Activated T-cell treated with anti-CD3 and anti-CD28 coated beads, Interleukin-2, amount 50 U/mL, for 72 hours (primary cell): ENCODE data around the gene ATAD5. TPM values are rescaled to one million over a fixed set of nuclear protein-coding genes. Genes with fewer than 3 reads are reported as not detected.

Experiments used
- ATAC-seq, 2 donors: fragments of 150-1000 bp; cut with Tn5 transposase; replicated peaks in 1 of 2; 2 replicates each; pipeline ENCODE4 v1.10.0; 2021; ENCODE audit warnings: moderate library complexity in 2 of 2, mild to moderate bottlenecking in 1 of 2
- DNase-seq, 2 donors: peaks; one replicate each; pipeline ENCODE4 v3.0.0; 2021 to 2022; ENCODE audit warnings: mixed read lengths in 1 of 2
- H3K27ac Mint-ChIP-seq: one replicate; pipeline ENCODE4 v1.8.0; 2022; ENCODE audit warnings: mild to moderate bottlenecking, moderate library complexity, mixed read lengths
- H3K27me3 Mint-ChIP-seq: one replicate; pipeline ENCODE4 v1.8.0; 2022; ENCODE audit warnings: low read depth, mixed read lengths
- H3K36me3 Mint-ChIP-seq, 2 donors: one replicate each; pipeline ENCODE4 v1.8.0; 2022; ENCODE audit warnings: mixed read lengths in 2 of 2, mild to moderate bottlenecking in 1 of 2; ENCODE audit not compliant: insufficient read depth in 2 of 2
- H3K4me1 Mint-ChIP-seq: one replicate; pipeline ENCODE4 v1.8.0; 2022; ENCODE audit warnings: low read depth, mixed read lengths
- H3K4me3 Mint-ChIP-seq, 2 donors: one replicate each; pipeline ENCODE4 v1.8.0; 2022; ENCODE audit warnings: mild to moderate bottlenecking in 2 of 2, mixed read lengths in 2 of 2, moderate library complexity in 2 of 2
- H3K9me3 Mint-ChIP-seq, 2 donors: one replicate each; pipeline ENCODE4 v1.8.0; 2022; ENCODE audit warnings: mixed read lengths in 2 of 2
- total RNA-seq, 2 donors: library from RNA; stranded (reverse); gene quantifications; one replicate each; pipeline ENCODE4 v1.2.3, GENCODE V29; 2022

Gene ATAD5
- total RNA-seq, 2 donors from 2014 or later: 34.4 to 35.7 TPM

GRCh38 chr17:30829022-30829421 lies 2.7 kb upstream of the ATAD5 start:
- Mint-ChIP-seq H3K27ac (peak overlapping the region; percentile 42), H3K36me3 (peaks cover 8 to 10% of the 10 kb centered on the region in 2 donors), H3K4me1 (peaks cover 36% of the 10 kb centered on the region), H3K4me3 (no peak overlapping the region), H3K9me3 (no peaks in the 10 kb centered on the region), H3K27me3 (no peaks in the 10 kb centered on the region)
- ATAC-seq (no peak), DNase-seq (no peak)

DNA sequence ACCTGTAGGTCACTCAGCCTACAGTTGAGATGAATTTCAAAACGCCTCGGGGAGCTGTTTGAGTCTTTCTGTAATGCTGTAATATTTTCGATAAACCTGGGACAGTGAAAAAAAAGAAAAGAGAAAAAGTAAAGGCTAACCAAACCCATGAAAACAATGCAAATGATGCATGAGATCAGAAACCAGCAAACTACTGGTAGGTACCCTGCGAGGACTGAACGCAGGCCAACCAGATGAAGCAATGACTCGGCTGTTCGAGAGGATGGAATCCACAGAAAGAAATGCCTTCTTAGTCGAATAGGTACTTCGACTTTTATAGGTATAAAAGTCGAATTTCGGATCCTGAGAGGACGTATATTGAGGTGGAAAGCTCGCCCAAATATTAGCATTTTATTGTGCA lies 509 bp upstream of the ATAD5 start:
- peak; percentile 50 to 53 for ATAC-seq
- Mint-ChIP-seq H3K36me3 (peaks cover 11 to 18% of the 10 kb centered on the region in 2 donors), H3K27me3 (no peaks in the 10 kb centered on the region), H3K4me3 (peak overlapping the region; percentile 94 to 98), H3K4me1 (peaks cover 31% of the 10 kb centered on the region), H3K27ac (peak overlapping the region; percentile 90), H3K9me3 (no peaks in the 10 kb centered on the region)
- DNase-seq: peak in 1 of 2 donors; percentile 30

DNA sequence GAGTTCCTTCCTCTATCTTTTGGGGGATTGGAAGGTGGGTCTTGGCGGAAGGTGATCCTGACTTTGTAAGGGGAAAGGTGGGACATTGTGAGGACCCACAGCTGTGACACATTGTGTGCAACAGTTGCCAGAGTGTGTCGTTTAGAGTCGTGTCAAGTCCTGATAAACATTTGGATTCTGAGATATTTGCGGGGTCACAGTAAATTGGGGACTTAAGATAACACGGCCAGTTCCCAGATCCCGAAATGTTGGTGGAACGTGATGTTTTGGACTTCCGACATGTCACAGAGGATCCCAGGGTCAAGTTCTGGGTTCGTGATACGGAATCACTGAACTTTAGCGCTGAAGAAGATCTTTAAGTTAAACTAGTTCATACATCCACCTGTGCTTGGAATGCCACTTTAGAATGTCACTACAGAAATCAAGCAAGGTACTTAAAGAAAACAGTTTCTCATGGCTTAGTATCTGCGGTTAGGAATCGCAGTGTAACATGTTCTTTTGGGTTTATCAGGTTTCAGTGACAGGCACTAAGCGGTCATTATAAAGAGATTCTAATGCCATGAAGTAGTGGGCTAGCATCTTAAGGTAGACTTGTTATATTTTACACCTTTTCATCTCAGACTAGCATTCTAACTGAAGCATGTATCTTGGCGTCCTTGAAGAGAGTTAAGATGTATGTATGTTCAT lies 815 bp downstream of the ATAD5 start:
- Mint-ChIP-seq H3K27me3 (no peaks in the 10 kb centered on the region), H3K4me3 (peak overlapping the region; percentile 94 to 98), H3K27ac (peak overlapping the region; percentile 90), H3K4me1 (peaks cover 31% of the 10 kb centered on the region), H3K36me3 (peaks cover 12 to 27% of the 10 kb centered on the region in 2 donors), H3K9me3 (no peaks in the 10 kb centered on the region)
- ATAC-seq (no peak), DNase-seq (no peak)

DNA sequence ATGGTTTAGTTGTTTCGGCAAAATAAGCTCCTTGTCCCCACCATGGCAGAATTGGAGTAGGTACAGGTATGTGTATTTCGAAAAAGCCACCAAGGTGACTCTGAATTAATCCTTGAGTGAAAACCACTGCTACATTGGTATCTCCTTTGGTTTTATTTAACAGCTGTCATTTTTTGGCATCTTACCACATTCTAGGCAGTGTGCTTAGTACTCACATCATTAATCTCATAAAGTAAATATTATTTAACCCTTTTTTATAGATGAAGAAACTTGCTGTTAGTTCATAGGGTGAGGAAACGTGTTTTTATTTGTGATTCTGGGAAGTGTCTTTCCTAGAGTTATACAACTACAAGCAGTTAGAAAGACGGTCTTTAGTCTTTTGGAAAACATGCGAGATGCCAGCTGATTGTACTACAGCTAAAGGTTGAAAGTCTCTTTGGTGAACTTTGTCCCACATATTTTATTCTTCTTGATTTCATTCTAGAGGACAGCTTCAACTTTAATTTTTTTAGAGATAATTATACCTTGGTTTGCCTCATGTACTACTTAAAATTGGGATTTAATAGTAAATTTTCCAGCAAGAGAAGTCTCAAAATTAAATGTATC lies 6.5 kb downstream of the ATAD5 start:
- Mint-ChIP-seq H3K27me3 (no peaks in the 10 kb centered on the region), H3K9me3 (no peaks in the 10 kb centered on the region), H3K4me1 (peaks cover 10% of the 10 kb centered on the region), H3K4me3 (no peak overlapping the region), H3K27ac (no peak overlapping the region), H3K36me3 (peaks cover 9 to 33% of the 10 kb centered on the region in 2 donors)
- no peak for DNase-seq
- no peak for ATAC-seq

- peaks cover 7 to 32% of the 10 kb centered on the region in 2 donors for H3K36me3 Mint-ChIP-seq
- H3K4me1 Mint-ChIP-seq: no peaks in the 10 kb centered on the region
- ATAC-seq (no peak), DNase-seq (no peak)
- no peaks in the 10 kb centered on the region for H3K9me3 Mint-ChIP-seq
- no peak overlapping the region for H3K27ac Mint-ChIP-seq
- no peaks in the 10 kb centered on the region for H3K27me3 Mint-ChIP-seq
- H3K4me3 Mint-ChIP-seq: no peak overlapping the region
Observed at GRCh38 chr17:30840771-30841170, 9.0 kb downstream of the ATAD5 start.

DNA sequence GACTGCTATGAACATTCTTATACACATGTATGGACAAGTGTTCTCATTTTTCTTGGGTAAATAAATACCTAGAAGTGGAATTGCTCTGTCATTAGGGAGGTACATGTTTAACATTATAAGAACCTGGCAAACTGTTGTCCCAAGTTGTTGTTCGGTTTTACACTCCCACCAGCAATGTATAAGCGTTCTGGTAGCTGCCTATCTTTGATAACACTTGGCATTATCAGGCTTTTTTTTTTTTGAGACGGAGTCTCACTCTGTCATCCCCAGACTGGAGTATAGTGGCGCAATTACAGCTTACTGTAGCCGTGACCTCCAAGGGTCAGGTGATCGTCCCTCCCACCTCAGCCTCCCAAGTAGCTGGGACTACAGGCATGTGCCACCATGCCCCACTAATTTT lies 16.3 kb downstream of the ATAD5 start:
- H3K27ac Mint-ChIP-seq: no peak overlapping the region
- ATAC-seq: no peak
- no peaks in the 10 kb centered on the region for H3K27me3 Mint-ChIP-seq
- no peaks in the 10 kb centered on the region for H3K9me3 Mint-ChIP-seq
- no peaks in the 10 kb centered on the region for H3K4me1 Mint-ChIP-seq
- no peak for DNase-seq
- no peak overlapping the region for H3K4me3 Mint-ChIP-seq
- peaks cover 4 to 26% of the 10 kb centered on the region in 2 donors for H3K36me3 Mint-ChIP-seq

- Mint-ChIP-seq H3K4me3 (no peak overlapping the region), H3K4me1 (no peaks in the 10 kb centered on the region), H3K36me3 (peaks cover under 1 to 33% of the 10 kb centered on the region in 2 donors), H3K27me3 (no peaks in the 10 kb centered on the region), H3K9me3 (no peaks in the 10 kb centered on the region), H3K27ac (no peak overlapping the region)
- ATAC-seq (no peak), DNase-seq (no peak)
Observed at GRCh38 chr17:30854146-30854545, 22.4 kb downstream of the ATAD5 start.

- Mint-ChIP-seq H3K4me3 (no peak overlapping the region), H3K4me1 (no peaks in the 10 kb centered on the region), H3K36me3 (peaks cover 2 to 30% of the 10 kb centered on the region in 2 donors), H3K27me3 (no peaks in the 10 kb centered on the region), H3K9me3 (no peaks in the 10 kb centered on the region), H3K27ac (no peak overlapping the region)
- DNase-seq: no peak
- no peak for ATAC-seq
Observed at GRCh38 chr17:30858556-30859250, 26.9 kb downstream of the ATAD5 start.

DNA sequence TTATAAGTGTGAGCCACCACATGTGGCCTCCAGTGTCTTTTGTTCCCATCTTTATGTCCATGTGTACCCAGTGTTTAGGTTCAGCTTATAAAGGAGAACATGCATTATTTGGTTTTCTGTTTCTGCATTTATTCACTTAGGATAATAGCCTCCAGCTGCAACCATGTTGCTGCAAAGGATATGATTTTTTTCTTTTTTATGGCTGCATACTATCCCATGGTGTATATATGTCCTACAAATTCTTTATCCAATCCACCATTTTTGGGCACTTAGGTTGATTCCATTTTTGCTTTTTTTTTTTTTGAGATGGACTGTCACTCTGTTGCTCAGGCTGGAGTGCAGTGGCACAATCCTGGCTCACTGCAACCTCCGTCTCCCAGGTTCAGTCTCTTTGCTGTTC lies 32.9 kb downstream of the ATAD5 start:
- H3K36me3 Mint-ChIP-seq: peaks cover 2 to 20% of the 10 kb centered on the region in 2 donors
- no peak for ATAC-seq
- no peak overlapping the region for H3K27ac Mint-ChIP-seq
- no peaks in the 10 kb centered on the region for H3K4me1 Mint-ChIP-seq
- no peak for DNase-seq
- no peak overlapping the region for H3K4me3 Mint-ChIP-seq
- H3K27me3 Mint-ChIP-seq: no peaks in the 10 kb centered on the region
- H3K9me3 Mint-ChIP-seq: no peaks in the 10 kb centered on the region

- Mint-ChIP-seq H3K9me3 (no peaks in the 10 kb centered on the region), H3K27ac (no peak overlapping the region), H3K36me3 (peaks cover 3 to 22% of the 10 kb centered on the region in 2 donors), H3K4me3 (no peak overlapping the region), H3K4me1 (no peaks in the 10 kb centered on the region), H3K27me3 (no peaks in the 10 kb centered on the region)
- no peak for ATAC-seq
- no peak for DNase-seq
Observed at GRCh38 chr17:30869005-30869404, 37.2 kb downstream of the ATAD5 start.

GRCh38 chr17:30886187-30886586 lies 54.4 kb downstream of the ATAD5 start:
- DNase-seq: no peak
- no peak for ATAC-seq
- Mint-ChIP-seq H3K27me3 (no peaks in the 10 kb centered on the region), H3K9me3 (no peaks in the 10 kb centered on the region), H3K4me1 (no peaks in the 10 kb centered on the region), H3K36me3 (peaks cover 0 to 10% of the 10 kb centered on the region in 2 donors), H3K4me3 (no peak overlapping the region), H3K27ac (no peak overlapping the region)

DNA sequence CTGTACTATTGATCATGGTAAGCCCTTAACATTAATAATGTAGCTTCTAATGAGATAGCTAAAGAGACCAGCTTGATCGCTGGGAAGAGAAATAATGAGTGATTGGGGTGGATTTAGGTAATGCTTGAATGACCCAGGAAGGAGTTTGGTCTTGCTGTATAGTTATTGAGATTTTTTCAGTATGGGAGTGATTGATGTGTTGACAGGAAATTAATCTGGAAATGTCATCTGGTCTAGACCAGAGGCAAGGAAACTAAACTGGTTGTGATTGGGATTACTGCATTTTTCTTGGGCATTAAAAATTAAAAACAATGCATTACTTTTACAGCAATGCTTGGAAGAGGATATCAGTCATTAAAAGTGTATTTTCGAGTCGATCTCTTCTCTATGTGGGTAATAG lies 62.5 kb downstream of the ATAD5 start:
- Mint-ChIP-seq H3K4me1 (no peaks in the 10 kb centered on the region), H3K27me3 (no peaks in the 10 kb centered on the region), H3K36me3 (peaks cover 0 to 19% of the 10 kb centered on the region in 2 donors), H3K9me3 (no peaks in the 10 kb centered on the region), H3K27ac (peak overlapping the region; percentile 11), H3K4me3 (no peak overlapping the region)
- ATAC-seq (no peak), DNase-seq (no peak)

- no peak for DNase-seq
Observed at GRCh38 chr17:30897311-30897710, 65.5 kb downstream of the ATAD5 start.

More at GRCh38 chr17:30897311-30897710, 65.5 kb downstream of the ATAD5 start:
- Mint-ChIP-seq H3K4me3 (no peak overlapping the region), H3K9me3 (no peaks in the 10 kb centered on the region), H3K4me1 (peaks cover 9% of the 10 kb centered on the region), H3K27me3 (no peaks in the 10 kb centered on the region), H3K27ac (no peak overlapping the region), H3K36me3 (peaks cover 2 to 11% of the 10 kb centered on the region in 2 donors)
- no peak for ATAC-seq
